Endothelial cell of umbilical vein (primary cell): ENCODE data around the gene SEC24C. TPM values are rescaled to one million over a fixed set of nuclear protein-coding genes. Genes with fewer than 3 reads are reported as not detected.

ENCODE experiments used
- BruUV-seq: library from RNA; stranded (reverse); fragments of 400-500 nt; replicated peaks from 2 replicates; lab custom pipeline; 2021; lab: Mats Ljungman, UMichigan
- CTCF ChIA-PET: fragments of 300-600, 350-600 bp; sonication (Branson Sonifier 250); formaldehyde crosslinking; loops from one replicate; lab custom pipeline; 2021; ENCODE audit warnings: antibody characterized with exemption, inconsistent platforms; lab: Charles Lee
- POLR2A ChIA-PET: fragments of 300-600, 350-600 bp; sonication (Branson Sonifier 250); formaldehyde crosslinking; loops from one replicate; lab custom pipeline; 2021; ENCODE audit warnings: antibody characterized with exemption, inconsistent platforms; lab: Charles Lee
- DNase-seq: peaks from one replicate; pipeline ENCODE4 v3.0.0-alpha.2; 2011; ENCODE audit warnings: low read depth, low spot score
- FAIRE-seq: peaks from 2 replicates; lab custom pipeline; 2011; peaks lifted over from hg19 to GRCh38; lab: Jason Lieb, UNC
- H2AFZ ChIP-seq: 2 replicates; pipeline ENCODE4 v1.6.0; 2012; ENCODE audit warnings: low read depth, low read length, control low read depth, inconsistent platforms
- H3K27ac ChIP-seq: 2 replicates; pipeline ENCODE4 v1.5.1; 2011; ENCODE audit warnings: low read depth, mild to moderate bottlenecking, control low read depth, low read length, moderate library complexity; ENCODE audit not compliant: insufficient read depth
- H3K27me3 ChIP-seq, 2 experiments: 2 replicates each; pipeline versions ENCODE4 v1.6.0 to v1.6.1; 2011; ENCODE audit warnings: low read length in 2 of 2, mixed read lengths in 1 of 2; ENCODE audit not compliant: control insufficient read depth in 2 of 2, insufficient read depth in 2 of 2
- H3K36me3 ChIP-seq, 2 experiments: 2 replicates in 1 of 2; 3 replicates in 1 of 2; pipeline ENCODE4 v1.5.1; 2011; ENCODE audit warnings: low read length in 2 of 2, mild to moderate bottlenecking in 1 of 2, moderate library complexity in 1 of 2; ENCODE audit not compliant: control insufficient read depth in 2 of 2, insufficient read depth in 2 of 2; ENCODE audit errors: extremely low read depth in 1 of 2
- H3K4me1 ChIP-seq: 3 replicates; pipeline ENCODE4 v1.5.1; 2011; ENCODE audit warnings: mild to moderate bottlenecking, low read length; ENCODE audit not compliant: control insufficient read depth, insufficient read depth; ENCODE audit errors: extremely low read depth
- H3K4me2 ChIP-seq: 2 replicates; pipeline ENCODE4 v1.6.1; 2011; ENCODE audit warnings: low read length, control low read depth, mixed read lengths; ENCODE audit not compliant: insufficient read depth
- H3K4me3 ChIP-seq, 3 experiments: fragments of 200-600 bp in 1 of 3; sonication (generic), shearing (Covaris generic) in 1 of 3; replicated peaks in 1 of 3; 2 replicates each; pipeline ENCODE4 v1.5.1; 2011 to 2016; ENCODE audit warnings: control low read depth in 3 of 3, low read length in 3 of 3, mild to moderate bottlenecking in 2 of 3, inconsistent platforms in 1 of 3, low read depth in 1 of 3, moderate library complexity in 1 of 3; ENCODE audit not compliant: insufficient read depth in 1 of 3
- H3K79me2 ChIP-seq: 2 replicates; pipeline ENCODE4 v1.6.0; 2012; ENCODE audit warnings: low read length, inconsistent platforms; ENCODE audit not compliant: control insufficient read depth, insufficient read depth
- H3K9ac ChIP-seq: replicated peaks from 2 replicates; pipeline ENCODE3; 2011; ENCODE audit warnings: low read length, control low read depth; ENCODE audit not compliant: insufficient read depth; ENCODE audit errors: extremely low read depth
- H3K9me1 ChIP-seq: replicated peaks from 3 replicates; pipeline ENCODE4 v1.6.0; 2011; ENCODE audit warnings: mild to moderate bottlenecking, low read length; ENCODE audit not compliant: control insufficient read depth, insufficient read depth; ENCODE audit errors: extremely low read depth
- H3K9me3 ChIP-seq: replicated peaks from 2 replicates; pipeline ENCODE4 v1.5.1; 2012; ENCODE audit warnings: low read length, inconsistent platforms; ENCODE audit not compliant: control insufficient read depth, insufficient read depth
- H4K20me1 ChIP-seq: replicated peaks from 2 replicates; pipeline ENCODE3; 2011; ENCODE audit warnings: mild to moderate bottlenecking, low read length; ENCODE audit not compliant: control insufficient read depth, insufficient read depth; ENCODE audit errors: extremely low read depth
- EZH2 ChIP-seq: IDR thresholded peaks from 2 replicates; pipeline ENCODE4 v1.6.1; 2012; ENCODE audit warnings: borderline replicate concordance, low read depth, mild to moderate bottlenecking, moderate library complexity, low read length, inconsistent platforms; ENCODE audit not compliant: severe bottlenecking
- FOS ChIP-seq: IDR thresholded peaks from 2 replicates; pipeline ENCODE4 v1.6.1; 2011; ENCODE audit warnings: mild to moderate bottlenecking, low read length, moderate library complexity, borderline replicate concordance; ENCODE audit not compliant: insufficient read depth
- GATA2 ChIP-seq: IDR thresholded peaks from 2 replicates; pipeline ENCODE4 v1.7.0; 2011; ENCODE audit warnings: low read depth, mild to moderate bottlenecking, moderate library complexity, mixed read lengths, low read length; ENCODE audit not compliant: insufficient read length, insufficient read depth
- JUN ChIP-seq: IDR thresholded peaks from 2 replicates; pipeline ENCODE4 v1.6.1; 2011; ENCODE audit warnings: borderline replicate concordance, low read depth; ENCODE audit not compliant: insufficient read length, insufficient read depth
- MYC ChIP-seq: IDR thresholded peaks from one replicate; pipeline ENCODE4 v1.6.1; 2011; ENCODE audit warnings: mild to moderate bottlenecking, low read depth, low read length
- POLR2A ChIP-seq: IDR thresholded peaks from 2 replicates; pipeline ENCODE4 v1.6.1; 2012; ENCODE audit warnings: low read depth, mild to moderate bottlenecking, control low read depth, low read length
- POLR2AphosphoS5 ChIP-seq: IDR thresholded peaks from 2 replicates; pipeline ENCODE4 v1.6.1; 2012; ENCODE audit warnings: low read depth, mild to moderate bottlenecking, control low read depth, low read length, moderate library complexity; ENCODE audit not compliant: insufficient read depth
- dilution Hi-C: fragments of 300-500 bp; cut with MboI; formaldehyde crosslinking; loops from one replicate; pipeline ENCODE4 v1.15.0; 2019; ENCODE audit warnings: low sequenced_read_pairs; ENCODE audit not compliant: extremely low pct_ligation_motif_present
- intact Hi-C: fragments of 100-400 bp; cut with micrococcal nuclease; formaldehyde crosslinking; loops from one replicate; pipeline ENCODE4 v1.10.0; 2022
- polyA plus RNA-seq, 4 experiments: library from polyadenylated mRNA; depleted of rRNA in 3 of 4; stranded (reverse) in 3 of 4; unstranded in 1 of 4; fragments of >200 nt; gene quantifications; 2 replicates each; pipeline versions ENCODE4 v1.2.1 to v1.2.3, GENCODE V29; 2011 to 2012; ENCODE audit warnings: missing spikeins in 1 of 4
- total RNA-seq: library from RNA; stranded (reverse); gene quantifications from 2 replicates; pipeline ENCODE4 v1.2.3, GENCODE V29; 2021
- TF ChIP-seq, protein P1 (sequence below), 2 donors: IDR thresholded peaks; 1 replicate in 1 of 2; 2 replicates in 1 of 2; pipeline ENCODE4 v1.5.1; 2011; ENCODE audit warnings: low read length in 2 of 2, mild to moderate bottlenecking in 2 of 2, moderate library complexity in 2 of 2, control low read depth in 1 of 2, inconsistent platforms in 1 of 2, low read depth in 1 of 2; ENCODE audit not compliant: insufficient read depth in 1 of 2; ENCODE audit errors: extremely low read depth in 1 of 2
- TF ChIP-seq, protein P2 (sequence below): IDR thresholded peaks from 2 replicates; pipeline ENCODE4 v1.6.1; 2011; ENCODE audit not compliant: insufficient read depth, insufficient read length

The SEC24C gene
- total and polyA plus RNA-seq, 2 donors (not counting 3 experiments of a cell fraction or from before 2014, with no cell fraction given): 95.5 to 108 TPM

DNA sequence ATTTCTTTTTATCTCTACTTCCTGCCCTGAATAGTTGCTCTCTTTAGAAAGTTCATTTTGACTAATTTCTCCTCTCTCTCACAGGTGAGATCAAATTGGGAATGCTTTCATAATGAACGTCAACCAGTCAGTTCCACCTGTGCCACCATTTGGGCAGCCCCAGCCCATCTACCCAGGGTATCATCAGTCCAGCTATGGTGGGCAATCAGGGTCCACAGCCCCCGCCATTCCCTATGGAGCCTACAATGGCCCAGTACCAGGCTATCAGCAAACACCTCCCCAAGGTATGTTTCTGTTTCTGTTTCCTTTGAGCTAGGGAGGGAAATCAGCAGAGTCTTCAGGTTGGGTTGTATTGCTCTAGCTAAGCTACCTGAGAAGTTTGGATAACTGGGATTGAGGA, 2.5 kb downstream of the SEC24C start:
- intact Hi-C loops (no loop called here), dilution Hi-C loops (no loop called here)
- Histone ChIP-seq H3K4me3 (no peak overlapping the region), H2AFZ (no peak overlapping the region), H3K79me2 (peaks cover 51% of the 10 kb centered on the region), H3K4me2 (no peak overlapping the region), H3K27me3 (no peaks in the 10 kb centered on the region), H4K20me1 (no peaks in the 10 kb centered on the region), H3K9me1 (no peaks in the 10 kb centered on the region), H3K9ac (no peak overlapping the region), H3K27ac (no peak overlapping the region), H3K9me3 (no peaks in the 10 kb centered on the region), H3K4me1 (peaks cover 17% of the 10 kb centered on the region), H3K36me3 (peaks cover 11 to 12% of the 10 kb centered on the region in 2 experiments)
- FAIRE-seq (no peak), DNase-seq (no peak)
- no TSS peak for BruUV-seq
- TF ChIP-seq, protein P1, sequence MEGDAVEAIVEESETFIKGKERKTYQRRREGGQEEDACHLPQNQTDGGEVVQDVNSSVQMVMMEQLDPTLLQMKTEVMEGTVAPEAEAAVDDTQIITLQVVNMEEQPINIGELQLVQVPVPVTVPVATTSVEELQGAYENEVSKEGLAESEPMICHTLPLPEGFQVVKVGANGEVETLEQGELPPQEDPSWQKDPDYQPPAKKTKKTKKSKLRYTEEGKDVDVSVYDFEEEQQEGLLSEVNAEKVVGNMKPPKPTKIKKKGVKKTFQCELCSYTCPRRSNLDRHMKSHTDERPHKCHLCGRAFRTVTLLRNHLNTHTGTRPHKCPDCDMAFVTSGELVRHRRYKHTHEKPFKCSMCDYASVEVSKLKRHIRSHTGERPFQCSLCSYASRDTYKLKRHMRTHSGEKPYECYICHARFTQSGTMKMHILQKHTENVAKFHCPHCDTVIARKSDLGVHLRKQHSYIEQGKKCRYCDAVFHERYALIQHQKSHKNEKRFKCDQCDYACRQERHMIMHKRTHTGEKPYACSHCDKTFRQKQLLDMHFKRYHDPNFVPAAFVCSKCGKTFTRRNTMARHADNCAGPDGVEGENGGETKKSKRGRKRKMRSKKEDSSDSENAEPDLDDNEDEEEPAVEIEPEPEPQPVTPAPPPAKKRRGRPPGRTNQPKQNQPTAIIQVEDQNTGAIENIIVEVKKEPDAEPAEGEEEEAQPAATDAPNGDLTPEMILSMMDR (IDR thresholded peaks at IDR 0.05; ENCODE audit: extremely low read depth in 1 of 2, insufficient read depth in 1 of 2, low read depth in 1 of 2, low read length in 2 of 2): no peak
- TF ChIP-seq MYC: no peak
- TF ChIP-seq POLR2AphosphoS5: no peak
- TF ChIP-seq, protein P2, sequence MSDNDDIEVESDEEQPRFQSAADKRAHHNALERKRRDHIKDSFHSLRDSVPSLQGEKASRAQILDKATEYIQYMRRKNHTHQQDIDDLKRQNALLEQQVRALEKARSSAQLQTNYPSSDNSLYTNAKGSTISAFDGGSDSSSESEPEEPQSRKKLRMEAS: no peak
- no peak for TF ChIP-seq GATA2
- TF ChIP-seq EZH2: no peak
- TF ChIP-seq FOS: no peak
- TF ChIP-seq JUN: no peak
- no peak for TF ChIP-seq POLR2A
- CTCF ChIA-PET: no interaction called here
- POLR2A ChIA-PET: no interaction called here
